HG03103 (cell line): ENCODE results near the gene WIF1.

Experiments
- ATAC-seq: cut with Tn5 transposase; IDR thresholded peaks from one replicate; pipeline ENCODE4 v1.9.1; 2021; ENCODE audit warnings: low read depth; ENCODE audit not compliant: unreplicated experiment

WIF1 gene

GRCh38 chr12:65039301-65039700 lies 81.8 kb downstream of the WIF1 start:
- no peak for ATAC-seq

DNA sequence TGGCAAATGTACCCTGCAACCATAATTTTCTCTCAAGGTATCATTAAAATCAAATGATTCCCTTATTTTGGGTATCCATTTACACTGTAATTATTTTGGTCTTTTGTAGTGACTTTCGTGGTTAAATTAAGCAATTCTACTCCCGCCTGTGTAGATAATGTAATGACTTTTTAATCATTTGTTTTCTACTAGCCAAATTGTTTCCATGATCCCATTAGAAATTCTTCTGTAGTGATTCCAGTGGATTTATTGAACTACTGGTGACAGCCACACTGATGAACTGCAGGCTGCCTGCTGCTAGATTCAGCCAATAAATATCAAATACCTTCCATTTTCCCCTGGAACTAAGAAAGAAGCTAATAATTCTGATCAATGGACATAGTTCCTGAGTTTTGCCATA lies 96.0 kb downstream of the WIF1 start:
- ATAC-seq: no peak

- ATAC-seq: no peak
Measured at GRCh38 chr12:65023485-65023884, 97.6 kb downstream of the WIF1 start.

DNA sequence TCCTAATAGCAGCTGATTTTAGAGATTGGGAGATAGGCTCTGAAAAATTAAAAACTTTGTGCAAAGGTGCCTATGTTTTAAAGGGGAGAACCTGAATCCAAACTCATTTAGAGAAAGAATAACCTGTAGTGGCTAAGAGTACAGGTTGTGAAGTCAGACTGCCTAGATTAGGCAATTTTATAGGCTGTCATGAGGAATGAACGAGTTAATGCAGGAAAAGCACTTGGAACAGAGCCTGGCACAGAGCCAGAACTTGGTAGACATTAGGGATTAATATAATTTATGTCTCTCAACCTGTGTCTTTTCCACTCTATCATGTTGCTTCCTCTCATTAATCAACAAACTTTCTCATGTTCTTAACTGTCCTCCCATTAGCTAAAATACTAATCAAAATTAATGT lies 98.1 kb downstream of the WIF1 start:
- no peak for ATAC-seq

GRCh38 chr12:65022421-65022820 lies 98.7 kb downstream of the WIF1 start:
- no peak for ATAC-seq

- ATAC-seq: no peak
Measured at GRCh38 chr12:65019696-65020234, 101.3 kb downstream of the WIF1 start.

DNA sequence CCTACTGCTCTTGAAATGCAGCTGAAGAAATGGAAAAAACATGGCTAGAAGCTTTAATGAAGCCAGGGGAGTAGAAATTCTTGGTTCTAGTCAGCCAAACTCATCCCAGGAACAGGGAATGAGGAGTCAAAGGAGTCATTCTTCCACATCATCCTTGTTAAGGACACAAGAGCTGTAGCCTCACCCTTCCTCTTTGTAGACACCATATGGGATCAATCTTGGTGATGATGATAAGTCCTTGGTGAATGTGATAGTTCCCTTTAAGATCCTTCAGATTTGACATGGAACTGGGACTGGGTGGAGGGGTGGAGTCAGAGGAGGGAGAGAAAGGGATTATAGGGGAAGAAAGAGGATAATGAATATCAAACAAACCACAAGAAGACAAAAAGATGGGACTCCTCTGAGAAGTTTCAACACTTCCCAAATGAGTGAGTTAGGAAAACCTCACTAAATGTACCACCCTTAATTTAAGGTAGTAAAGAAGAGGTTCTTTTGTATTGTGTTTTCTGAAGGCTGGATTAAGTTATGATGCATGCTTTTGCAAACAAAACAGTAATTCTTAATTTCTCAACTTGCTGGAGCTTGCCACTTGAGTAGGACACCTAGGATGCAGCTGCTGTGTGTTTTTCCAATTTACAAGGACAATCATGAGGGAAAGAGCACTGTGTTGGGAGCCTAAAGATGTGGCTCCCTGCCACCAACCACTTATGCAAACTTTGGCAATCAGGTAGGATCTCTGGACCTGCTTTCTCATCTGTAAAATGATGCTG lies 104.0 kb downstream of the WIF1 start:
- no peak for ATAC-seq

DNA sequence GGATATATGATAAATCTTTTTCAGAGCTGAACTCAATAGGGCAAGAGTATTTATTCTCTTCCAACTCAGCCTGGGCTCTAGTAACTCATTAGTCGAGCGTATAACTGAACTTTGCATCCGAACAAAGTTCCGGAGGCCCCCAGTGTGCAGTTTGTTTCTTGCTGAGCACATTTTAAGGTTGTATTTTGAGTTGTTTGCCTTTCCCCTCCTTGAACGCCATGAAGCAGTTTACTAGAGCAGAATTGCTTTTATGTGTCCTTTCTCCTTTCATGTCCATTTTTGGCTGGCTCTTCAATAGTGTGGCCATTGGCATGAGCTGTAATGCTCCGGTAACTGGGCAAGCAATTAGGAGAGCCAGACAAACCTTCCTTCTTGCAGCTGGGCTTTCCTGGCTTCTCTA lies 105.3 kb downstream of the WIF1 start:
- ATAC-seq: no peak

GRCh38 chr12:65014504-65015271 lies 106.4 kb downstream of the WIF1 start:
- ATAC-seq: no peak

GRCh38 chr12:65010437-65010836 lies 110.7 kb downstream of the WIF1 start:
- ATAC-seq: no peak

GRCh38 chr12:65005716-65006115 lies 115.4 kb downstream of the WIF1 start:
- no peak for ATAC-seq

GRCh38 chr12:65004270-65004669 lies 116.8 kb downstream of the WIF1 start:
- ATAC-seq: no peak
